CD14-positive monocyte (primary cell): Measurements from ENCODE around the gene PRKN. TPM values are rescaled to one million over a fixed set of nuclear protein-coding genes. Genes with fewer than 3 reads are reported as not detected.

Experiments
- DNase-seq, 3 donors: peaks; one replicate each; pipeline ENCODE4 v3.0.0-alpha.2; 2011 to 2022
- H2AFZ ChIP-seq: 2 replicates; pipeline ENCODE4 v1.6.0; 2012; ENCODE audit warnings: mild to moderate bottlenecking, low read depth, low read length, inconsistent platforms; ENCODE audit not compliant: insufficient read depth, poor library complexity, severe bottlenecking
- H3K27ac ChIP-seq, 2 donors: 1 replicate in 1 of 2; 2 replicates in 1 of 2; pipeline ENCODE4 v1.5.1; 2012 to 2013; ENCODE audit warnings: low read length in 2 of 2, control low read depth in 1 of 2, inconsistent platforms in 1 of 2, low read depth in 1 of 2, mild to moderate bottlenecking in 1 of 2
- H3K27me3 ChIP-seq, 2 donors: one replicate each; pipeline versions ENCODE4 v1.6.0 to v1.6.1; 2011 to 2013; ENCODE audit warnings: low read length in 2 of 2; ENCODE audit not compliant: control insufficient read depth in 2 of 2, insufficient read depth in 2 of 2
- H3K36me3 ChIP-seq, 2 donors: replicated peaks in 1 of 2; 1 replicate in 1 of 2; 2 replicates in 1 of 2; pipeline versions ENCODE4 v1.5.1 to v1.6.1; 2012 to 2013; ENCODE audit warnings: low read length in 2 of 2, control low read depth in 1 of 2, inconsistent platforms in 1 of 2, mild to moderate bottlenecking in 1 of 2; ENCODE audit not compliant: insufficient read depth in 2 of 2, control insufficient read depth in 1 of 2
- H3K4me1 ChIP-seq, 2 donors: 1 replicate in 1 of 2; 2 replicates in 1 of 2; pipeline versions ENCODE4 v1.5.1 to v1.6.1; 2012 to 2013; ENCODE audit warnings: low read length in 2 of 2, control low read depth in 1 of 2, inconsistent platforms in 1 of 2, mild to moderate bottlenecking in 1 of 2, moderate library complexity in 1 of 2; ENCODE audit not compliant: insufficient read depth in 2 of 2, control insufficient read depth in 1 of 2
- H3K4me2 ChIP-seq: replicated peaks from 2 replicates; pipeline ENCODE3; 2012; ENCODE audit warnings: low read length, moderate library complexity, mild to moderate bottlenecking; ENCODE audit not compliant: poor library complexity, severe bottlenecking; ENCODE audit errors: extremely low read depth
- H3K4me3 ChIP-seq, 3 experiments: fragments of 200-600 bp in 1 of 3; sonication (generic) in 1 of 3; replicated peaks in 1 of 3; 1 replicate in 2 of 3; 2 replicates in 1 of 3; pipeline ENCODE4 v1.5.1; 2011 to 2013; ENCODE audit warnings: low read length in 3 of 3, mild to moderate bottlenecking in 3 of 3, control low read depth in 2 of 3, low read depth in 2 of 3, inconsistent platforms in 1 of 3, moderate library complexity in 1 of 3
- H3K79me2 ChIP-seq: 2 replicates; pipeline ENCODE4 v1.6.0; 2012; ENCODE audit warnings: mild to moderate bottlenecking, control low read depth, inconsistent platforms, low read length, moderate library complexity; ENCODE audit not compliant: insufficient read depth
- H3K9ac ChIP-seq: 2 replicates; pipeline ENCODE4 v1.6.0; 2017; ENCODE audit warnings: low read length, mild to moderate bottlenecking; ENCODE audit not compliant: insufficient read depth, poor library complexity, severe bottlenecking
- H3K9me3 ChIP-seq, 2 donors: replicated peaks in 1 of 2; 1 replicate in 1 of 2; 2 replicates in 1 of 2; pipeline versions ENCODE4 v1.5.1 to v1.6.1; 2012 to 2013; ENCODE audit warnings: low read length in 2 of 2, control low read depth in 1 of 2; ENCODE audit not compliant: control insufficient read depth in 1 of 2, insufficient read depth in 1 of 2
- H4K20me1 ChIP-seq: 2 replicates; pipeline ENCODE4 v1.6.0; 2012; ENCODE audit warnings: mild to moderate bottlenecking, low read length, control low read depth, moderate library complexity; ENCODE audit not compliant: insufficient read depth
- H3K27ac Mint-ChIP-seq, 7 donors: one replicate each; pipeline ENCODE4 v1.8.0; 2020; ENCODE audit warnings: mild to moderate bottlenecking in 7 of 7, mixed read lengths in 7 of 7, moderate library complexity in 6 of 7, inconsistent platforms in 2 of 7
- H3K27me3 Mint-ChIP-seq, 3 donors: one replicate each; pipeline ENCODE4 v1.8.0; 2021 to 2022; ENCODE audit warnings: low read depth in 3 of 3, mild to moderate bottlenecking in 3 of 3, mixed read lengths in 3 of 3, moderate library complexity in 3 of 3, inconsistent platforms in 1 of 3
- H3K36me3 Mint-ChIP-seq, 2 donors: one replicate each; pipeline ENCODE4 v1.8.0; 2020; ENCODE audit warnings: mixed read lengths in 2 of 2, inconsistent platforms in 1 of 2, mild to moderate bottlenecking in 1 of 2
- H3K4me1 Mint-ChIP-seq: one replicate; pipeline ENCODE4 v1.8.0; 2020; ENCODE audit warnings: mild to moderate bottlenecking, mixed read lengths
- H3K4me3 Mint-ChIP-seq, 2 donors: one replicate each; pipeline ENCODE4 v1.8.0; 2020; ENCODE audit warnings: mild to moderate bottlenecking in 2 of 2, mixed read lengths in 2 of 2, moderate library complexity in 1 of 2
- H3K9me3 Mint-ChIP-seq, 7 donors: one replicate each; pipeline ENCODE4 v1.8.0; 2020 to 2022; ENCODE audit warnings: mixed read lengths in 7 of 7, mild to moderate bottlenecking in 6 of 7, moderate library complexity in 6 of 7, inconsistent platforms in 2 of 7
- CTCF ChIP-seq: fragments of 200-600 bp; IDR thresholded peaks from one replicate; pipeline ENCODE4 v1.8.0; 2022; ENCODE audit warnings: antibody characterized with exemption, mild to moderate bottlenecking
- WGBS: methylation state at CpG from one replicate; pipeline ENCODE4 v1.1.5; 2013; ENCODE audit warnings: missing lambda C conversion rate; ENCODE audit not compliant: insufficient coverage; 5-methylcytosine and 5-hydroxymethylcytosine counted together
- intact Hi-C, 2 donors: fragments of 100-400 bp; cut with micrococcal nuclease; formaldehyde crosslinking; loops; one replicate each; pipeline versions ENCODE4 v1.15.0 to v1.15.1; 2023
- polyA plus RNA-seq, 3 donors: library from polyadenylated mRNA; depleted of rRNA in 1 of 3; unstranded in 2 of 3; stranded (reverse) in 1 of 3; fragments of 300-500 nt in 2 of 3; fragments of >200 nt in 1 of 3; fragmentation: Illumina TruSeq in 2 of 3; gene quantifications; 1 replicate in 2 of 3; 2 replicates in 1 of 3; pipeline ENCODE4 v1.2.3, GENCODE V29; 2012 to 2021

Gene PRKN
- polyA plus RNA-seq, 3 donors = 0.19 to 0.21 TPM; not detected in 1

GRCh38 chr6:161832622-161833021 lies 894.9 kb downstream of the PRKN start:
- Histone ChIP-seq H3K4me2 (no peak overlapping the region), H3K27me3 (no peaks in the 10 kb centered on the region), H3K27ac (no peak overlapping the region), H4K20me1 (no peaks in the 10 kb centered on the region), H3K9ac (no peak overlapping the region), H3K79me2 (no peaks in the 10 kb centered on the region), H3K9me3 (no peaks in the 10 kb centered on the region), H3K36me3 (no peaks in the 10 kb centered on the region), H3K4me1 (no peaks in the 10 kb centered on the region), H3K4me3 (no peak overlapping the region), H2AFZ (no peak overlapping the region)
- H3K27ac Mint-ChIP-seq = no peak overlapping the region
- 87% methylated on average over 7 of the region's 12 CpGs for WGBS
- H3K27me3 Mint-ChIP-seq = peaks cover 2 to 5% (median 4%) of the 10 kb centered on the region in 3 donors
- TF ChIP-seq CTCF = no peak
- H3K4me3 Mint-ChIP-seq = no peak overlapping the region
- intact Hi-C loops = no loop called here
- no peak for DNase-seq
- no peaks in the 10 kb centered on the region for H3K36me3 Mint-ChIP-seq
- peaks cover 0 to 4% (median 0%) of the 10 kb centered on the region in 7 donors for H3K9me3 Mint-ChIP-seq
- no peaks in the 10 kb centered on the region for H3K4me1 Mint-ChIP-seq

- no peak for DNase-seq
- no peak overlapping the region for H2AFZ ChIP-seq
- Mint-ChIP-seq H3K27me3 (peaks cover 2 to 5% (median 4%) of the 10 kb centered on the region in 3 donors), H3K4me1 (no peaks in the 10 kb centered on the region), H3K4me3 (no peak overlapping the region), H3K36me3 (no peaks in the 10 kb centered on the region), H3K27ac (no peak overlapping the region), H3K9me3 (peaks cover 0 to 4% (median 0%) of the 10 kb centered on the region in 7 donors)
- no peaks in the 10 kb centered on the region for H3K4me1 ChIP-seq
- H3K9me3 ChIP-seq = no peaks in the 10 kb centered on the region
- H3K4me3 ChIP-seq = no peak overlapping the region
- H3K9ac ChIP-seq = no peak overlapping the region
- 12% methylated on average over 6 of the region's 6 CpGs for WGBS
- H3K4me2 ChIP-seq = no peak overlapping the region
- H3K27ac ChIP-seq = no peak overlapping the region
- TF ChIP-seq CTCF = no peak
- no peaks in the 10 kb centered on the region for H3K27me3 ChIP-seq
- intact Hi-C loops = no loop called here
- no peaks in the 10 kb centered on the region for H3K36me3 ChIP-seq
- H4K20me1 ChIP-seq = no peaks in the 10 kb centered on the region
- H3K79me2 ChIP-seq = no peaks in the 10 kb centered on the region
Observed at GRCh38 chr6:161830866-161831616, 896.5 kb downstream of the PRKN start.
